ENCODE data around the gene ACBD6.

Gene ACBD6

DNA sequence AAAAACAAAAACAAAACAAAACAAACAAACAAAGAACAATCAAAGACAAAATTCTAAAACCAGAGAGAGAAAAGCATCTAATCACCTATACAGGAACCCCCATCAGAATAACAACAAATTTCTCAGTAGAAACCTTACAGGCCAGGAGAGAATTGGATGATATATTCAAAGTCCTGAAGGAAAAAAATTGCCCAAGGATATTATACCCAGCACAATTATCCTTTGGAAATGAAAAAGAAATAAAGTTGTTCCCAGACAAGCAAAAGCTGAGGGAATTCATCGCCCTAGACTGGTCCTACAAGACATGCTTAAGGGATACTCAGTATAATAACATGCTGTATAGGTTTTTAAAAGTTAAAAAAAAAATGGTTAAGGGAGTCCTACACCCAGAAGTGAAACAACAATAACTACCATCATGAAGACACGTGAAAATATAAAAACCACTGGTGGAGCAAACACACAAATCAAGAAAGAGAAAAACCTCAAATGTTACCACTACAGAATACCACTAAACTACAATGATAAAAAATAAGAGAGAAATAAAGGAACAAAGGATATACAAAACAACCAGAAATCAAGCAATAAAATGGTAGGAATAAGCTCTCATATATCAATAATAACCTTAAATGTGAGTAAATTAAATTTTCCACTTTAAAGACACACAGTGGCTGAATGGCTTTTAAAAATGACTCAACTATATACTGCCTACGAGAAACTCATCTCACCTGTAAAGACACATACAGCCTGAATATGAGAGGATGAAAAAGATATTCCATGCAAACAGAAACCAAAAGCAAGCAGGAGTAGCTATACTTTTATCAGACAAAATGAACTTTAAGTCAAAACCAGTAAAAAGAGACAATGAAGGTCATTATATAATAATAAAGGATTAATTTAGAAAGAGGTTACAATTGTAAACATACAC, 121.9 kb downstream of the ACBD6 start (continued):
- TF ChIP-seq ZBTB20 (tag by site-specific recombination; IDR thresholded peaks at IDR 0.05) (no peak), ZFHX2 (tag by site-specific recombination; conservative IDR thresholded peaks at IDR 0.05) (no peak)

DNA sequence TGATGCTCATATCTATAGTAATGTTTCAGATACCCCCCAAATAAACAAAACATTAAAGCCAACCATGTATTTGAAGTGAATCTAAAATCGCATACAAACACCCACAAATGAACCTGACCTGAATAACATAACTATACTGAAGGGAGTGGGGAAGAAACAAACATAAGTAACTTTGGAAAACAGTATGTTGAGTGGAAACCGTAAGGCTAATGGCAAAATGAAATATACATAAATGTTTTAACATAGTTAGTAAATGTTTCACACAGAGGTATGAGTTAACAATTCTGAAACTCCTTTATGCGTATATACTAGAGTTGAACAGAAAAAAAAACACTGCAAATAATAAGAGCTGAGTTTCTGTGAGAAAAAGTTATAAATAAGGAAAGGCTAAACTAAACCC, 125.6 kb downstream of the ACBD6 start:
- Histone ChIP-seq H3K4me1 (ENCODE audit: control insufficient read depth, insufficient read depth, low read length) (no peaks in the 10 kb centered on the region), H3K36me3 (ENCODE audit: control insufficient read depth in 2 of 2, insufficient read depth in 1 of 2, low read length in 2 of 2) (no peaks in the 10 kb centered on the region), H3K27ac (ENCODE audit: extremely low read depth, low read depth, low read length) (no peak overlapping the region), H3K4me3 (ENCODE audit: low read depth, low read length) (no peak overlapping the region), H3K9me3 (ENCODE audit: control insufficient read depth, insufficient read depth, low read depth, low read length) (no peaks in the 10 kb centered on the region)
- no peak for TF ChIP-seq ZNF747 (tag by site-specific recombination; IDR thresholded peaks at IDR 0.05)
- TF ChIP-seq, protein P1, sequence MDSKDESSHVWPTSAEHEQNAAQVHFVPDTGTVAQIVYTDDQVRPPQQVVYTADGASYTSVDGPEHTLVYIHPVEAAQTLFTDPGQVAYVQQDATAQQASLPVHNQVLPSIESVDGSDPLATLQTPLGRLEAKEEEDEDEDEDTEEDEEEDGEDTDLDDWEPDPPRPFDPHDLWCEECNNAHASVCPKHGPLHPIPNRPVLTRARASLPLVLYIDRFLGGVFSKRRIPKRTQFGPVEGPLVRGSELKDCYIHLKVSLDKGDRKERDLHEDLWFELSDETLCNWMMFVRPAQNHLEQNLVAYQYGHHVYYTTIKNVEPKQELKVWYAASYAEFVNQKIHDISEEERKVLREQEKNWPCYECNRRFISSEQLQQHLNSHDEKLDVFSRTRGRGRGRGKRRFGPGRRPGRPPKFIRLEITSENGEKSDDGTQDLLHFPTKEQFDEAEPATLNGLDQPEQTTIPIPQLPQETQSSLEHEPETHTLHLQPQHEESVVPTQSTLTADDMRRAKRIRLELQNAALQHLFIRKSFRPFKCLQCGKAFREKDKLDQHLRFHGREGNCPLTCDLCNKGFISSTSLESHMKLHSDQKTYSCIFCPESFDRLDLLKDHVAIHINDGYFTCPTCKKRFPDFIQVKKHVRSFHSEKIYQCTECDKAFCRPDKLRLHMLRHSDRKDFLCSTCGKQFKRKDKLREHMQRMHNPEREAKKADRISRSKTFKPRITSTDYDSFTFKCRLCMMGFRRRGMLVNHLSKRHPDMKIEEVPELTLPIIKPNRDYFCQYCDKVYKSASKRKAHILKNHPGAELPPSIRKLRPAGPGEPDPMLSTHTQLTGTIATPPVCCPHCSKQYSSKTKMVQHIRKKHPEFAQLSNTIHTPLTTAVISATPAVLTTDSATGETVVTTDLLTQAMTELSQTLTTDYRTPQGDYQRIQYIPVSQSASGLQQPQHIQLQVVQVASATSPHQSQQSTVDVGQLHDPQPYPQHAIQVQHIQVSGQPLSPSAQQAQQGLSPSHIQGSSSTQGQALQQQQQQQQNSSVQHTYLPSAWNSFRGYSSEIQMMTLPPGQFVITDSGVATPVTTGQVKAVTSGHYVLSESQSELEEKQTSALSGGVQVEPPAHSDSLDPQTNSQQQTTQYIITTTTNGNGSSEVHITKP (tag by site-specific recombination; IDR thresholded peaks at IDR 0.05): no peak
- TF ChIP-seq, protein P2, sequence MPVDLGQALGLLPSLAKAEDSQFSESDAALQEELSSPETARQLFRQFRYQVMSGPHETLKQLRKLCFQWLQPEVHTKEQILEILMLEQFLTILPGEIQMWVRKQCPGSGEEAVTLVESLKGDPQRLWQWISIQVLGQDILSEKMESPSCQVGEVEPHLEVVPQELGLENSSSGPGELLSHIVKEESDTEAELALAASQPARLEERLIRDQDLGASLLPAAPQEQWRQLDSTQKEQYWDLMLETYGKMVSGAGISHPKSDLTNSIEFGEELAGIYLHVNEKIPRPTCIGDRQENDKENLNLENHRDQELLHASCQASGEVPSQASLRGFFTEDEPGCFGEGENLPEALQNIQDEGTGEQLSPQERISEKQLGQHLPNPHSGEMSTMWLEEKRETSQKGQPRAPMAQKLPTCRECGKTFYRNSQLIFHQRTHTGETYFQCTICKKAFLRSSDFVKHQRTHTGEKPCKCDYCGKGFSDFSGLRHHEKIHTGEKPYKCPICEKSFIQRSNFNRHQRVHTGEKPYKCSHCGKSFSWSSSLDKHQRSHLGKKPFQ (tag by site-specific recombination; IDR thresholded peaks at IDR 0.05): no peak
- no peak for TF ChIP-seq ZNF133 (tag by site-specific recombination; IDR thresholded peaks at IDR 0.05)
- TF ChIP-seq, protein P3, sequence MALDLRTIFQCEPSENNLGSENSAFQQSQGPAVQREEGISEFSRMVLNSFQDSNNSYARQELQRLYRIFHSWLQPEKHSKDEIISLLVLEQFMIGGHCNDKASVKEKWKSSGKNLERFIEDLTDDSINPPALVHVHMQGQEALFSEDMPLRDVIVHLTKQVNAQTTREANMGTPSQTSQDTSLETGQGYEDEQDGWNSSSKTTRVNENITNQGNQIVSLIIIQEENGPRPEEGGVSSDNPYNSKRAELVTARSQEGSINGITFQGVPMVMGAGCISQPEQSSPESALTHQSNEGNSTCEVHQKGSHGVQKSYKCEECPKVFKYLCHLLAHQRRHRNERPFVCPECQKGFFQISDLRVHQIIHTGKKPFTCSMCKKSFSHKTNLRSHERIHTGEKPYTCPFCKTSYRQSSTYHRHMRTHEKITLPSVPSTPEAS (tag by site-specific recombination; IDR thresholded peaks at IDR 0.05): no peak
- TF ChIP-seq ZNF548 (tag by site-specific recombination; IDR thresholded peaks at IDR 0.05): no peak
- TF ChIP-seq ZNF366 (tag by site-specific recombination; conservative IDR thresholded peaks at IDR 0.05): no peak
- ChIA-PET POLR2A (interaction anchor here (0.5 kb wide), 1 partner anchor 11 kb away, joined by 3 read pairs; no protein-coding TSS in a partner anchor), CTCF (no interaction called here)

DNA sequence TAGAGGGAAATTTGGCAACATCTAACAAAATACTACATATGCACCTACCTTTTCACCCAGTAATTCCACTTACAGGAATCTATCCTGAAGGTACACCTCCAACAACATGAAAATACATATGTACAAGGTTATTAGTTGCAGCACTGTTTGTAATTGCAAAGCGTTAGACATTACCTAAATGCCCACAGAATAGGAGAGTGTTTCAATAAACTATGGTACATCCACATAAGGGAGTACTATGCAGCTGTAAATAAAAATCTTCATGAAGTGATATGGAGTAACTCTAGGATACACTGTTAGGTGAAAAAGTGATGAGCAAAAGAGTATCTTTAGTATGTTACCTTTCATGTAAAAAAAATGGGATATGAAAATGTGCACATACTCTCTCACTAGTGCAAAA, 126.1 kb downstream of the ACBD6 start:
- Histone ChIP-seq H3K4me1 (ENCODE audit: control insufficient read depth, insufficient read depth, low read length) (no peaks in the 10 kb centered on the region), H3K36me3 (ENCODE audit: control insufficient read depth in 2 of 2, insufficient read depth in 1 of 2, low read length in 2 of 2) (no peaks in the 10 kb centered on the region), H3K27ac (ENCODE audit: extremely low read depth, low read depth, low read length) (no peak overlapping the region), H3K9me3 (ENCODE audit: control insufficient read depth, insufficient read depth, low read depth, low read length) (no peaks in the 10 kb centered on the region), H3K4me3 (ENCODE audit: low read depth, low read length) (no peak overlapping the region)
- TF ChIP-seq ZNF561 (tag by site-specific recombination; IDR thresholded peaks at IDR 0.05; ENCODE audit: borderline replicate concordance) (no peak), ZNF146 (tag by site-specific recombination; IDR thresholded peaks at IDR 0.05) (peak; percentile 19; the same call in 1 of the 2 replicates)
- ChIA-PET POLR2A (no interaction called here), CTCF (no interaction called here)

DNA sequence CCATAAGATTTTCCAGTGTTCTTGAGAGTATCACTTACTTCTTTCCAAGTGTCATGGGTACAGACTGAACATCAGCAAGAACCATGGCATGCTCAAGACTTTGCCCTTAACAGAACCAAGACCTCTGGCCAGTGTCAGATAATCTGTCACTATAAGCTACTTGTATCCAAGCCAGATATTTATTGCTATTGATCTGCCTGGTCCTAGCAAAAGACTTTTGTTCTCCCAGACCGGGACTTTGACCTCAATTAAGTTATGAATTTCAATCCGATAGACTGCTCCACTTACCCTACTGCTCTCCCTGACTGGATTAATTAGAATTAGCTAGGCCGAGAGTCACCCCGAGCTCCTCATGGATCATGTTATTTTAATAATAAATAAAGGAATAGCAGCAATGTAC, 129.6 kb downstream of the ACBD6 start:
- ChIA-PET POLR2A (no interaction called here), CTCF (interaction anchor here (1.0 to 1.4 kb wide), 3 partner anchors 9 to 110 kb away, joined by 3 to 8 read pairs (median 6); no protein-coding TSS in a partner anchor)
- no peak for TF ChIP-seq ZNF214 (tag by site-specific recombination; IDR thresholded peaks at IDR 0.05; ENCODE audit: borderline replicate concordance)
- TF ChIP-seq ZFHX2 (tag by site-specific recombination; conservative IDR thresholded peaks at IDR 0.05): no peak
- TF ChIP-seq IKZF3 (tag by site-specific recombination; IDR thresholded peaks at IDR 0.05): no peak
- no peak for TF ChIP-seq SP7 (tag by site-specific recombination; IDR thresholded peaks at IDR 0.05)
- no peak for TF ChIP-seq ZNF366 (tag by site-specific recombination; conservative IDR thresholded peaks at IDR 0.05)
- no peak for TF ChIP-seq ZNF530 (tag by site-specific recombination; IDR thresholded peaks at IDR 0.05; ENCODE audit: low read depth)
- TF ChIP-seq ZNF155 (tag by site-specific recombination; IDR thresholded peaks at IDR 0.05): no peak
- TF ChIP-seq ZNF350 (tag by site-specific recombination; IDR thresholded peaks at IDR 0.05): no peak
- TF ChIP-seq GFI1B (tag by site-specific recombination; IDR thresholded peaks at IDR 0.05): no peak
- no peak for TF ChIP-seq ZNF19 (tag by site-specific recombination; IDR thresholded peaks at IDR 0.05; ENCODE audit: low read depth)
- TF ChIP-seq ZNF292 (tag by site-specific recombination; IDR thresholded peaks at IDR 0.05; ENCODE audit: borderline replicate concordance, low read depth): no peak
- TF ChIP-seq ZNF146 (tag by site-specific recombination; IDR thresholded peaks at IDR 0.05): no peak
- TF ChIP-seq KLF8 (tag by site-specific recombination; IDR thresholded peaks at IDR 0.05): no peak
- Histone ChIP-seq H3K36me3 (ENCODE audit: control insufficient read depth in 2 of 2, insufficient read depth in 1 of 2, low read length in 2 of 2) (no peaks in the 10 kb centered on the region), H3K27ac (ENCODE audit: extremely low read depth, low read depth, low read length) (no peak overlapping the region), H3K9me3 (ENCODE audit: control insufficient read depth, insufficient read depth, low read depth, low read length) (no peaks in the 10 kb centered on the region), H3K4me1 (ENCODE audit: control insufficient read depth, insufficient read depth, low read length) (no peaks in the 10 kb centered on the region; the same call in 1 of the 2 replicates), H3K4me3 (ENCODE audit: low read depth, low read length) (no peak overlapping the region)

All from HEK293 (cell line).